Ectodermal cell (in vitro differentiated cells): Measurements from ENCODE around the gene DYRK1A.

Experiments
- H3K27ac ChIP-seq: 2 replicates; pipeline ENCODE4 v1.7.0; 2013; ENCODE audit warnings: mild to moderate bottlenecking, low read depth, low read length; ENCODE audit not compliant: insufficient read depth, poor library complexity, severe bottlenecking
- H3K27me3 ChIP-seq: 2 replicates; pipeline ENCODE4 v1.7.0; 2013; ENCODE audit warnings: mild to moderate bottlenecking, low read length; ENCODE audit not compliant: insufficient read depth, control insufficient read depth, poor library complexity, severe bottlenecking
- H3K36me3 ChIP-seq: one replicate; pipeline ENCODE4 v1.7.0; 2013; ENCODE audit warnings: low read length; ENCODE audit not compliant: control insufficient read depth, insufficient read depth
- H3K4me1 ChIP-seq: one replicate; pipeline ENCODE4 v1.7.0; 2013; ENCODE audit warnings: low read length; ENCODE audit not compliant: control insufficient read depth, insufficient read depth
- H3K4me3 ChIP-seq: 2 replicates; pipeline ENCODE4 v1.7.0; 2013; ENCODE audit warnings: low read depth, low read length, control low read depth; ENCODE audit not compliant: insufficient read depth
- H3K9me3 ChIP-seq: 2 replicates; pipeline ENCODE4 v1.7.0; 2013; ENCODE audit warnings: mild to moderate bottlenecking, low read length, moderate library complexity; ENCODE audit not compliant: control insufficient read depth
- WGBS, 2 experiments: methylation state at CpG; one replicate each; pipeline ENCODE4 v1.1.7; 2013; ENCODE audit warnings: missing lambda C conversion rate in 2 of 2; 5-methylcytosine and 5-hydroxymethylcytosine counted together

Gene DYRK1A

DNA sequence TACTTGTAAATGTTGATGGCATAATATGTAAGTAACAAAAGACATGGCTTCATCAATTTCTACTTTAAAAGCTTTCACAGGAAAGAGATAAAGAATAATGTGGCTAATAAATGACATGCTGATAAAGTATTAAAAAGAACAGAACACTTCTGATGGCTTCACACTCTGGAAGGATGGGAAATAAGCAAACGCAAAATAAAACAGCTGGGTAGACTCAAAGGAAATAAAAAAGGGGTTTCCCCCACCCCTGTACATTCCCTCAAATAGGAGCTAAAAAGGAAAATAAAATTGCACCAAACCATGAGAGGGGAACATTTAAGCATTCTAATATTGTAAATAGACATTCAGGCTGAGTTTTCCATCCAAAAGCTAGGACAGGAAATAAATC, 27.0 kb upstream of the DYRK1A start:
- no peaks in the 10 kb centered on the region for H3K36me3 ChIP-seq
- no peaks in the 10 kb centered on the region for H3K4me1 ChIP-seq
- H3K4me3 ChIP-seq, result no peak overlapping the region
- H3K27me3 ChIP-seq, result no peaks in the 10 kb centered on the region
- H3K27ac ChIP-seq, result no peak overlapping the region
- WGBS, 2 experiments, result 86 to 100% methylated on average over 1 of the region's 1 CpG
- H3K9me3 ChIP-seq, result no peaks in the 10 kb centered on the region

DNA sequence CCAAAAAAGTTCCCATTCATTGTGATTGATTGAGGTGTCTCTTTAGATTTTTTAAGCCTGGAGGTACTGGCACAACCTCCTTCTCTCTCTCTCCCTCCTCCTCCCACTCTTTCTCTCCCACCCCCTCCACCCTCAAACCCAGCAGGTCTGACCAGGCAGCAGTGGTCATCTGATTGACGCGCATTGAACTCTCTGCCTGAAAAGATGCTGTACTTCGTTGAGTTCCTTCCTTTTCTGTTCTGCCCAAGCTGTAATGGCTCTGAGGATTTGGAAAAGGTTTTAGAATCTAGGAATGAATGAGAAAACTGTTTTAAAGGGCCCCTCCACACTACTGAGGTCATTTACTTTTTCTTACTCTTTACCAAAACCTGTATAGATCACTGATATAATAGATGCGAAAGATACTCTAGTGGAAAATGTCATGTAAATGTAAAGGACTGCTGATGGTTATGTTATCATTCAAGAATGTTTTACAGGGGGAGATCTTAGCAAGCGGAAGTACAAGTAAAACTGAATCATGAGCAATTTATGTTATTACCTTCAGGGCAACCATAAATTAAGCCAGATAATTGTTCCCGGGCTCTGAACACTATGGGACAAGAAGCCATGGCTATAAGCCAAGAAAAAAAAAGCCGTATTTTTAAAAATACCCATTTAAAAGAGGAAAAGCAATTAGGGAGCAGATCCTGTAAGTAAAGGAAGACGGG, 25.2 kb upstream of the DYRK1A start:
- H3K36me3 ChIP-seq, result no peaks in the 10 kb centered on the region
- 74 to 83% methylated on average over 8 of the region's 8 CpGs for WGBS, 2 experiments
- no peaks in the 10 kb centered on the region for H3K9me3 ChIP-seq
- H3K4me3 ChIP-seq, result no peak overlapping the region
- H3K27ac ChIP-seq, result no peak overlapping the region
- H3K27me3 ChIP-seq, result no peaks in the 10 kb centered on the region
- no peaks in the 10 kb centered on the region for H3K4me1 ChIP-seq

DNA sequence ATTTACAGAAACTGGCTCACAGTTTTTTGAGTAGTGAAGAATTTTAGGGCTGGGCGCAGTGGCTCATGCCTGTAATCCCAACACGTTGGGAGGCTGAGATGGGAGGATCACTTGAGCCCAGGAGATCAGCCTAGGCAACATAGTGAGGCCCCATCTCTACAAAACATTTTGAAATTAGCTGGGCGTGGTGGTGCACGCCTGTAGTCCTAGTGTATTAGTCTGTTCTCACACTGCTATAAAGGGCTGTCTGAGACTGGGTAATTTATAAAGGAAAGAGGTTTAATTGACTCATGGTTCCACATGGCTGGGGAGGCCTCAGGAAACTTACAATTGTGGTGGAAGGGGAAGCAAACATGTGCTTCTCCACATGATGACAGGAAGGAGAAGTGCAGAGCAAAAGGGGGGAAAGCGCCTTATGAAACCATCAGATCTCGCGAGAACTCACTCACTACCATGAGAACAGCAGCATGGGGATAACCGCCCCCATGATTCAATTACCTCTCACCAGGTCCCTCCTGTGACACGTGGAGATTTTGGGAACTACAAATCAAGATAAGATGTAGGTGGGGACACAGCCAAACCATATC, 24.4 kb upstream of the DYRK1A start:
- 88 to 92% methylated on average over 9 of the region's 9 CpGs for WGBS, 2 experiments

GRCh38 chr21:37346841-37347430, 19.6 kb upstream of the DYRK1A start:
- Histone ChIP-seq H3K27ac (no peak overlapping the region), H3K4me1 (no peaks in the 10 kb centered on the region), H3K9me3 (peaks cover 2% of the 10 kb centered on the region), H3K4me3 (no peak overlapping the region), H3K36me3 (no peaks in the 10 kb centered on the region), H3K27me3 (no peaks in the 10 kb centered on the region)
- 88 to 94% methylated on average over 2 of the region's 2 CpGs for WGBS, 2 experiments

More for the DNA sequence above, 24.4 kb upstream of the DYRK1A start:
- Histone ChIP-seq H3K27me3 (no peaks in the 10 kb centered on the region), H3K27ac (no peak overlapping the region), H3K4me1 (no peaks in the 10 kb centered on the region), H3K36me3 (no peaks in the 10 kb centered on the region), H3K9me3 (no peaks in the 10 kb centered on the region), H3K4me3 (no peak overlapping the region)

DNA sequence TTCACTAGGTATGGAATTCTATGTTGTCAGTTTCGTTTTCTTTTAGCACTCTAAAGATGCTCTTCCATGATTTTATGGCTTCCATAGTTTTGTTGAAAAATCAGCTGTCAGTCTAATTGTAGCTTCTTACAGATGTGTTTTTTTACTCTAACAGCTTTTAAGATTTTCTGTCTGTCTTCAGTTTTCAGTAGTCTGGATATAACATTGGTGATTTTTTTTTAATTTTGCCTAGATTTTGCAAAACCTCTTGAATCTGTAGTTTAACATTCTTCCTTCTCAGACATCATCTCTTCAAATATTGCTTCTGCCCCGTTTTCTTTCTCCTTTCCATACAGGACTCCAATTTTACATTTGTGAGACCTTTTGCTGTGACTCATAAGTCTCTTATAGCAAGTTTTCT, 17.9 kb upstream of the DYRK1A start:
- Histone ChIP-seq H3K4me3 (no peak overlapping the region), H3K36me3 (no peaks in the 10 kb centered on the region), H3K27me3 (no peaks in the 10 kb centered on the region), H3K9me3 (peaks cover 2% of the 10 kb centered on the region), H3K27ac (no peak overlapping the region), H3K4me1 (no peaks in the 10 kb centered on the region)
- WGBS, 2 experiments, result 85 to 100% methylated on average over 2 of the region's 2 CpGs

DNA sequence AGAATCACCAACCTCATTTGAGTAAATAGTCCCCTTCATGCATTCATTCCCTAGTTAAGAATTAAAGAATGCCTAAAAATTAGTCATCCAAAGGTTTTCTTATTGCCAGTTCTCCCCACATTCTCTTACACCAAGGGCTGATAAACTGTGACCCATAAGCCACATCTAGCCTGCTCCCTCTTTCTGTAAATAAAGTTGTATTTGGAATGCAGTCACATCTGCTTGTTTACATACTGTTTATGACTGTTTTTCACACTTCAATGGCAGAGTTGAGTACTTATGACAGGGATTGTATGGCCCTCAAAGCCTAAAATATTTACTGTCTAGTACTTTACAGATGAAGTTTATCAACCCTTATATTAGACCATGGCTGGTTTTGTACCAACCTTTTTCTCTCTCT, 16.1 kb upstream of the DYRK1A start:
- Histone ChIP-seq H3K27me3 (no peaks in the 10 kb centered on the region), H3K4me3 (no peak overlapping the region), H3K4me1 (no peaks in the 10 kb centered on the region), H3K9me3 (peaks cover 2% of the 10 kb centered on the region), H3K27ac (no peak overlapping the region), H3K36me3 (no peaks in the 10 kb centered on the region)

GRCh38 chr21:37356706-37357105, 9.9 kb upstream of the DYRK1A start:
- Histone ChIP-seq H3K4me1 (no peaks in the 10 kb centered on the region), H3K36me3 (no peaks in the 10 kb centered on the region), H3K27me3 (no peaks in the 10 kb centered on the region), H3K9me3 (no peaks in the 10 kb centered on the region), H3K27ac (no peak overlapping the region), H3K4me3 (no peak overlapping the region)
- 89 to 93% methylated on average over 5 of the region's 5 CpGs for WGBS, 2 experiments

DNA sequence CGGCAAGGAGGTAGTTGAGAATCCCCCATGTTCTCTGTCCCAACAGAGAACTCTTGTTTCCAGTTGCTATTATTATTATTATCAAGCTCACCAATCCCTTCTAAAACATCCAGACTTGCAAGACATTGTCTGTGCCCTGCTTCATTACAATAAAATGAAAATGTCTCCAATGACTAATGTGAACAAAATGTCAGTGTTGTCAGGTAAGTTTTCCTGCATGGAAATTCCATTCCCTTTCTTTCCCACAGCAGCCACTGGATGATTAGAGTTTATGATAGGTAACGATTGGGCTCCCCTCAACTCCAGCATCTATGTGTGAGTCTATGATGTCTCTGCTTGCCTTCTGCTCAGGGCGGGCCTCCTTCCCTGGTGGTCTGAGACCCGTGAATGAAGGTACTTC, 8.9 kb upstream of the DYRK1A start:
- no peak overlapping the region for H3K4me3 ChIP-seq
- no peaks in the 10 kb centered on the region for H3K36me3 ChIP-seq
- no peaks in the 10 kb centered on the region for H3K4me1 ChIP-seq
- H3K9me3 ChIP-seq, result no peaks in the 10 kb centered on the region
- no peak overlapping the region for H3K27ac ChIP-seq
- no peaks in the 10 kb centered on the region for H3K27me3 ChIP-seq
- WGBS, 2 experiments, result 88 to 92% methylated on average over 4 of the region's 4 CpGs

DNA sequence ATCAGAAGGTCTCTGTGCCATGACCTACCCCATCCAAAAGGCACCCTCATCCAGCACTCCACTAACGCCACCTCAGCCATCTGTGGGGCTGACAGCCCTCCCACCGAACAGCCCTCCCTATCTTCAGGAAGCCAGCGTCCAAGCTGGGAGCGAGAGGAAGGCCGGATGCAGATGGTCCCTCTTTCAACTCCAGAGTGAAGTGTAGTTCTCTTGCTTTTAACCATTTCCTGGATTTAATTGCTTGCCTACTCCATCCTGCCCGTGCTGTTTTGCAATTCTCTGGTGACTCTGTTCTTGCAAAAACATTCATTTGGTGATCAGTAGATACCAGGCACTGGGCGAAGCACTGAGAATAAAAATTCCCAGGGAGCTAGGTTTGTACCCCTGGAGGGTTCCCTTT, 8.2 kb upstream of the DYRK1A start:
- H3K27ac ChIP-seq, result no peak overlapping the region
- 85 to 91% methylated on average over 7 of the region's 7 CpGs for WGBS, 2 experiments
- H3K4me3 ChIP-seq, result no peak overlapping the region
- no peaks in the 10 kb centered on the region for H3K27me3 ChIP-seq
- H3K9me3 ChIP-seq, result no peaks in the 10 kb centered on the region
- H3K4me1 ChIP-seq, result no peaks in the 10 kb centered on the region
- H3K36me3 ChIP-seq, result no peaks in the 10 kb centered on the region

GRCh38 chr21:37363936-37364335, 2.6 kb upstream of the DYRK1A start:
- H3K27me3 ChIP-seq, result no peaks in the 10 kb centered on the region
- no peak overlapping the region for H3K27ac ChIP-seq
- 80 to 94% methylated on average over 1 of the region's 1 CpG for WGBS, 2 experiments

More at GRCh38 chr21:37363936-37364335, 2.6 kb upstream of the DYRK1A start:
- H3K9me3 ChIP-seq, result no peaks in the 10 kb centered on the region
- H3K4me1 ChIP-seq, result peaks cover 4% of the 10 kb centered on the region
- H3K36me3 ChIP-seq, result no peaks in the 10 kb centered on the region
- no peak overlapping the region for H3K4me3 ChIP-seq
